Osteocyte (in vitro differentiated cells): ENCODE data around the gene CCDC63. TPM values are rescaled to one million over a fixed set of nuclear protein-coding genes. Genes with fewer than 3 reads are reported as not detected.

Source experiments
- DNase-seq: peaks from one replicate; pipeline ENCODE4 v3.0.0; 2021; ENCODE audit warnings: mixed read lengths; ENCODE audit not compliant: unreplicated experiment; ENCODE audit errors: extremely low spot score
- H3K27ac Mint-ChIP-seq: one replicate; pipeline ENCODE4 v1.8.0; 2021; ENCODE audit warnings: mild to moderate bottlenecking, mixed read lengths; ENCODE audit not compliant: unreplicated experiment
- H3K27me3 Mint-ChIP-seq: one replicate; pipeline ENCODE4 v1.8.0; 2021; ENCODE audit warnings: mixed read lengths; ENCODE audit not compliant: unreplicated experiment
- H3K36me3 Mint-ChIP-seq: one replicate; pipeline ENCODE4 v1.8.0; 2021; ENCODE audit warnings: mixed read lengths; ENCODE audit not compliant: unreplicated experiment
- H3K4me1 Mint-ChIP-seq: one replicate; pipeline ENCODE4 v1.8.0; 2021; ENCODE audit warnings: mixed read lengths; ENCODE audit not compliant: unreplicated experiment
- H3K4me3 Mint-ChIP-seq: one replicate; pipeline ENCODE4 v1.8.0; 2021; ENCODE audit warnings: mild to moderate bottlenecking, moderate library complexity, mixed read lengths; ENCODE audit not compliant: unreplicated experiment
- H3K9me3 Mint-ChIP-seq: one replicate; pipeline ENCODE4 v1.8.0; 2021; ENCODE audit warnings: mixed read lengths; ENCODE audit not compliant: unreplicated experiment
- total RNA-seq: library from RNA; stranded (reverse); gene quantifications from 2 replicates; pipeline ENCODE4 v1.2.1, GENCODE V29; 2021
- TF ChIP-seq, protein P1 (sequence below): fragments of 200-600 bp; sonication (generic); IDR thresholded peaks from 2 replicates; pipeline ENCODE4 v1.5.0; 2021; ENCODE audit warnings: antibody characterized with exemption, mild to moderate bottlenecking, moderate library complexity

CCDC63 gene
- total RNA-seq, 1 donor from 2014 or later = not detected

DNA sequence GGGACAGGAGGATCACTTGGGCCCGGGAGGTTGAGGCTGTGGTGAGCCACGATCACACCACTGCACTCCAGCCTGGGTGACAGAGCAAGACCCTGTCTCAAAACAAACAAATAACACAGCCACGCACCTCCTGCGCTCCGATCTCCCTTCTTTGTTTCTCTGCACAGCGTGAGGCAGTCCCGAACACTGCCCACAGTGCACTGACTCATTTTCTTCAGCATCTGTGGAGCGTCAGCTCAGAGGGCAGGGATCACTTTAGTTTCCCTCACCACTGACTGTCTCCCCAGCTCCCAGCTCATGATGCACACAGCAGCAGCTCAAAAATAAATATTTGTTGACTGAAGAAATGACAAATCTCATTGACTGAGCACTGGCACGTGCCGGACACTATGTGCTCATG, 74.5 kb downstream of the CCDC63 start:
- no peak overlapping the region for H3K27ac Mint-ChIP-seq
- H3K27me3 Mint-ChIP-seq = peaks cover 20% of the 10 kb centered on the region
- no peak for DNase-seq
- H3K4me3 Mint-ChIP-seq = no peak overlapping the region
- peaks cover 13% of the 10 kb centered on the region for H3K4me1 Mint-ChIP-seq
- no peaks in the 10 kb centered on the region for H3K36me3 Mint-ChIP-seq
- TF ChIP-seq, protein P1, sequence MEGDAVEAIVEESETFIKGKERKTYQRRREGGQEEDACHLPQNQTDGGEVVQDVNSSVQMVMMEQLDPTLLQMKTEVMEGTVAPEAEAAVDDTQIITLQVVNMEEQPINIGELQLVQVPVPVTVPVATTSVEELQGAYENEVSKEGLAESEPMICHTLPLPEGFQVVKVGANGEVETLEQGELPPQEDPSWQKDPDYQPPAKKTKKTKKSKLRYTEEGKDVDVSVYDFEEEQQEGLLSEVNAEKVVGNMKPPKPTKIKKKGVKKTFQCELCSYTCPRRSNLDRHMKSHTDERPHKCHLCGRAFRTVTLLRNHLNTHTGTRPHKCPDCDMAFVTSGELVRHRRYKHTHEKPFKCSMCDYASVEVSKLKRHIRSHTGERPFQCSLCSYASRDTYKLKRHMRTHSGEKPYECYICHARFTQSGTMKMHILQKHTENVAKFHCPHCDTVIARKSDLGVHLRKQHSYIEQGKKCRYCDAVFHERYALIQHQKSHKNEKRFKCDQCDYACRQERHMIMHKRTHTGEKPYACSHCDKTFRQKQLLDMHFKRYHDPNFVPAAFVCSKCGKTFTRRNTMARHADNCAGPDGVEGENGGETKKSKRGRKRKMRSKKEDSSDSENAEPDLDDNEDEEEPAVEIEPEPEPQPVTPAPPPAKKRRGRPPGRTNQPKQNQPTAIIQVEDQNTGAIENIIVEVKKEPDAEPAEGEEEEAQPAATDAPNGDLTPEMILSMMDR = no peak
- H3K9me3 Mint-ChIP-seq = no peaks in the 10 kb centered on the region

DNA sequence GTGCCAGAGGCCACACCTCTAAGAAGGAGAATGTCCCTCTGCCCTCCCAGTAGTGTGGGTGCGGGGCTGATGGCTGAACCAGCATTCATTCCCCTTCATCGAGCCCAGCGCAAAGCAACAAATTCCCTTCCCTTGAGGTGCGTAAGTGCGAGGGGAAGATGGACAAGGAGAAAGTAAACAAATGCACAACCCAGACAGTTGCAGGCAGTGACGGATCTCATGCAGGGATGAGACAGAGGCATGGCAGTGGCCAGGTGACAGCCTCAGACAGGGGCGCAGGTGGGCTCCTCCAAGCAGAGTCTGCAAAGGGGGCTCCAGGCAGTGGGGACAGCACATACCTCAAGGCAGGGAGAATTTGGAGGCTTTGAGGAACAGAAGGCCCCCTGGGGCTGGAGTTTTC, 75.9 kb downstream of the CCDC63 start:
- Mint-ChIP-seq H3K27me3 (peaks cover 25% of the 10 kb centered on the region), H3K4me1 (peaks cover 7% of the 10 kb centered on the region), H3K27ac (no peak overlapping the region), H3K9me3 (no peaks in the 10 kb centered on the region), H3K36me3 (no peaks in the 10 kb centered on the region), H3K4me3 (no peak overlapping the region)
- no peak for DNase-seq
- TF ChIP-seq, protein P1 = no peak

DNA sequence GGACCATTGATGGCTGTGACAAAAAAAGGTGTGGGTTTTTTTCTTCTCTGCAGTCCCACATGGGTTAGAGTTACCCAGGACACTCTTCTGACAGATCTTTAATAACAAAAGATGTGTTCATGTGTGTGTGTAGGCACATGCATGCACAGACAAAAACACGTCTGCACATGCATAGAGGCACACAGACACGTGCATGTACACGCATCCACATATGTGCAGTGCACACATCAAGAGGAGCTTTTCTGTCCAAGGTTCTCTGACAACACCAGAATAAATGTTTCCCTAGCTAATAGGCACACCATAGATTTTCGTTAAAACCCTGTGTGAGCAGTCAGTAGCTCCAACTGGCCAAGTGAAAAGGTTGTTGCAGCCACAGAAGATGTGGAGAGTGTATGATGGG, 76.4 kb downstream of the CCDC63 start:
- H3K4me1 Mint-ChIP-seq = peaks cover 6% of the 10 kb centered on the region
- H3K27ac Mint-ChIP-seq = no peak overlapping the region
- H3K4me3 Mint-ChIP-seq = no peak overlapping the region
- no peak for DNase-seq
- peaks cover 24% of the 10 kb centered on the region for H3K27me3 Mint-ChIP-seq
- H3K9me3 Mint-ChIP-seq = no peaks in the 10 kb centered on the region
- TF ChIP-seq, protein P1 = no peak
- H3K36me3 Mint-ChIP-seq = no peaks in the 10 kb centered on the region

DNA sequence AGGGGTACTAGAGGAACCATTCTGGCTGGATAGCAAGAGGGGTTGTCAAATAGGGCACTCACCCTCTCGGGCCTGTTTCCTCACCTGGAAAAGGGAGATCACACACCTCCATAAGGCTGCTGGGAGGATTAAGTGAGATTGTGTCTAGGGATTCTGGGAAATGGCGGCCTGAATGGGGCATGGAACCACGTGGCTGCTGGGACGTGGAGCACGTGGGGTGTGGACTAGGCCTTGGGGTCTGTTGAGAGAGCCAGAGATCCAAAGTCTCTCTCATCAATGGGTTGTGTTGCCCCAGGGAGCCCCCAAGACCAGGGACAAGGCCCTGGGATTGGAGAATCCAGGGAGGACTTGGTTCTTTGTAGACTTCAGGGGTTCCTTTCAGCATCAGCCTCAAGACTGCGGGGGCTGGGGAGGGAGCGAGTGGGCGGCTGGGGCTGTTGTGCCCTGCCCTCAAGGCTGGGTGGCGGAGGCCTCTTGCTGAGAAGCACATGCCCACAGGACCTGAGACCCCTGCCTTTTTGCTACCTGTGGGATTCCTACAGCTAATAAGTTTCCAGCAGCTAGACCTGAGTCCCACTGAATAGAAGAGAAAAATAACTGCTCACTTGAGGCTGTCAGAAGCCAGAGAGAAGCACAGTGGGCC, 77.0 kb downstream of the CCDC63 start:
- Mint-ChIP-seq H3K4me3 (no peak overlapping the region), H3K4me1 (peaks cover 6% of the 10 kb centered on the region), H3K27me3 (peaks cover 26% of the 10 kb centered on the region), H3K9me3 (no peaks in the 10 kb centered on the region), H3K36me3 (no peaks in the 10 kb centered on the region), H3K27ac (no peak overlapping the region)
- no peak for DNase-seq
- TF ChIP-seq, protein P1 = no peak

DNA sequence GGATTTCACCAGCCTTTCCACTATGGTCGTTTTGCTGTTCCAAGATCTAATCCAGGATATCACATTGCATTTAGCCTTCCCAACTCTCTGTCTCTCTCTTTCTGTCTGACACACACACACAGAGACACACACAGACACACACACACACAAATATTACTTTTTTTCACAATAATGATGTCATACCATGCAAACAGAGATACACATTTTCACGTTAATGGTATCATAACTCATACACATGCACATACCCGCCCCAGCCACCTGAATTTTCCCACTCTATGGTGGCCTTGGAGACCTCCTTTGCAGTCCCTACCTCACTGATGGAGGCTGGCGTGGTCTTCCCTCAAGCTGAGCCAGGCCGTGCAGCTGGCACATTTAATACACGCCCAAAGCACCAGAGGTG, 80.8 kb downstream of the CCDC63 start:
- Mint-ChIP-seq H3K4me1 (no peaks in the 10 kb centered on the region), H3K4me3 (no peak overlapping the region), H3K27me3 (peaks cover 18% of the 10 kb centered on the region), H3K9me3 (no peaks in the 10 kb centered on the region), H3K27ac (no peak overlapping the region), H3K36me3 (no peaks in the 10 kb centered on the region)
- TF ChIP-seq, protein P1 = no peak
- no peak for DNase-seq
